ENCODE measurements around the gene TBL1XR1.

TBL1XR1 gene

DNA sequence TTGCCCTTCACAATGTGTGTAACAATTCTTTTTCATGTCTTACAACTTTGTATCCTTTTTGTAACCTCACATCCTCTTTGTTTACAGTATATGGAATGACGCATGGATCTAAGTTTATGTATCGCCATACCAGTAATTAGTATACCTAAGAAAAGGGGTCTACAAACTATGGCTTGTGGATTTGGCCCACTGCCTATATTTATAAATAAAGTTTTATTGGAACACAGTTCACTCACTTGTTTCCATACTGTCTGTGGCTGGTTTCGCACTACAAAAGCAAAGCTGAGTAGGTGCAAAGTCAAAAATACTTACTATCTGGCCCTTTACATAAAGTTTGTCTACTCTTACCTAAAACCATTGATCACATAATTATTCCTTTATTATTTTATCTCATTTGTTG lies 226.5 kb downstream of the TBL1XR1 start:
- TF ChIP-seq, protein P1, sequence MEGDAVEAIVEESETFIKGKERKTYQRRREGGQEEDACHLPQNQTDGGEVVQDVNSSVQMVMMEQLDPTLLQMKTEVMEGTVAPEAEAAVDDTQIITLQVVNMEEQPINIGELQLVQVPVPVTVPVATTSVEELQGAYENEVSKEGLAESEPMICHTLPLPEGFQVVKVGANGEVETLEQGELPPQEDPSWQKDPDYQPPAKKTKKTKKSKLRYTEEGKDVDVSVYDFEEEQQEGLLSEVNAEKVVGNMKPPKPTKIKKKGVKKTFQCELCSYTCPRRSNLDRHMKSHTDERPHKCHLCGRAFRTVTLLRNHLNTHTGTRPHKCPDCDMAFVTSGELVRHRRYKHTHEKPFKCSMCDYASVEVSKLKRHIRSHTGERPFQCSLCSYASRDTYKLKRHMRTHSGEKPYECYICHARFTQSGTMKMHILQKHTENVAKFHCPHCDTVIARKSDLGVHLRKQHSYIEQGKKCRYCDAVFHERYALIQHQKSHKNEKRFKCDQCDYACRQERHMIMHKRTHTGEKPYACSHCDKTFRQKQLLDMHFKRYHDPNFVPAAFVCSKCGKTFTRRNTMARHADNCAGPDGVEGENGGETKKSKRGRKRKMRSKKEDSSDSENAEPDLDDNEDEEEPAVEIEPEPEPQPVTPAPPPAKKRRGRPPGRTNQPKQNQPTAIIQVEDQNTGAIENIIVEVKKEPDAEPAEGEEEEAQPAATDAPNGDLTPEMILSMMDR (IDR thresholded peaks at IDR 0.05; ENCODE audit: insufficient read depth, low read depth, low read length, missing control alignments) = no peak

DNA sequence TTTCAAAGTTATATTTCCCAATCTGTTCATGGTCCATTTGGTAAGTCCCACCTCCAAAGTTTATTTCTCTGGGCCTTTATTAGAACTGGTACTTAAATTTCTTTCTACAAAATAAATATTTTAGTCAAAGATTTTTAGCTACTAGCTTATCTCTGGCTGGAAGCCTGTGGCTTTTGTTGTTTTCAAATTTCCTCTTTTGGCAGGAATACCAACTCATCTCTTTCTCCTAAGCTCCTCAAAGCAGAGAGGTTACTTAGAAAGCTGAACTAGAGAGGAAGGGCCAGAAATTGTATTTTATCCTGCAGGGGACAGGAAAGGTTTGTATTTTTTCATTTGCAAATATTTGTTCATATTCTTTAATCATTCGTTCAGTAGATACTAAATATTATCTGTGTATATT lies 227.8 kb downstream of the TBL1XR1 start:
- TF ChIP-seq, protein P1 (IDR thresholded peaks at IDR 0.05; ENCODE audit: insufficient read depth, low read depth, low read length, missing control alignments) = no peak
- no peak for DNase-seq (ENCODE audit: low read depth)
- no peak overlapping the region for H3K4me3 ChIP-seq (ENCODE audit: low read length)

More for the DNA sequence above, 226.5 kb downstream of the TBL1XR1 start:
- no peak overlapping the region for H3K4me3 ChIP-seq (ENCODE audit: low read length)
- no peak for DNase-seq (ENCODE audit: low read depth)

All from epithelial cell of esophagus (primary cell).